Measurements from ENCODE around the gene ADAMTS5.

- TF ChIP-seq CTCF (conservative IDR thresholded peaks at IDR 0.05) (no peak), EZH2 (IDR thresholded peaks at IDR 0.05; ENCODE audit: low read depth) (no peak)
These were observed 17.1 kb downstream of the ADAMTS5 start for GRCh38 chr21:26949830-26950229.
